Cardiac muscle cell (in vitro differentiated cells and primary cell): Measurements from ENCODE around the gene CTNND2. TPM values are rescaled to one million over a fixed set of nuclear protein-coding genes. Genes with fewer than 3 reads are reported as not detected.

Experiments used
- DNase-seq, 2 donors: peaks; one replicate each; pipeline versions ENCODE4 v3.0.0 to v3.0.0-alpha.2; 2010 to 2017; ENCODE audit warnings: low read depth in 1 of 2, low spot score in 1 of 2
- H3K27ac ChIP-seq: fragments of 200-600 bp; sonication (generic); 2 replicates; pipeline ENCODE4 v1.5.1; 2016
- H3K27me3 ChIP-seq: fragments of 200-600 bp; sonication (generic); 2 replicates; pipeline ENCODE4 v1.6.0; 2016; ENCODE audit warnings: control low read depth
- H3K36me3 ChIP-seq: fragments of 200-600 bp; sonication (generic); 2 replicates; pipeline ENCODE4 v1.5.1; 2016; ENCODE audit warnings: control low read depth
- H3K4me1 ChIP-seq: fragments of 200-600 bp; sonication (generic); 2 replicates; pipeline ENCODE4 v1.8.1; 2017; ENCODE audit warnings: low read depth, mild to moderate bottlenecking, mixed run types
- H3K4me3 ChIP-seq: fragments of 200-600 bp; sonication (generic); 2 replicates; pipeline ENCODE4 v1.5.1; 2016; ENCODE audit warnings: mild to moderate bottlenecking
- H3K9me3 ChIP-seq: fragments of 200-600 bp; sonication (generic); 2 replicates; pipeline ENCODE4 v1.5.1; 2017; ENCODE audit warnings: low read depth, mild to moderate bottlenecking, control low read depth
- polyA plus RNA-seq: library from polyadenylated mRNA; unstranded; fragments of >200 nt; fragmentation: Nextera tagmentation; extraction: Ambion mirVana; gene quantifications from 2 replicates; pipeline ENCODE4 v1.2.1, GENCODE V29; 2016
- total RNA-seq: library from RNA; depleted of rRNA; stranded (reverse); fragments of >200 nt; gene quantifications from 2 replicates; pipeline ENCODE4 v1.2.3, GENCODE V29; 2016
- TF ChIP-seq, protein P1 (sequence below): IDR thresholded peaks from 2 replicates; pipeline ENCODE4 v1.5.1; 2012; ENCODE audit warnings: low read depth, mild to moderate bottlenecking, low read length

The CTNND2 gene
- total and polyA plus RNA-seq, 2 experiments from 2014 or later = 11.0 to 12.7 TPM

DNA sequence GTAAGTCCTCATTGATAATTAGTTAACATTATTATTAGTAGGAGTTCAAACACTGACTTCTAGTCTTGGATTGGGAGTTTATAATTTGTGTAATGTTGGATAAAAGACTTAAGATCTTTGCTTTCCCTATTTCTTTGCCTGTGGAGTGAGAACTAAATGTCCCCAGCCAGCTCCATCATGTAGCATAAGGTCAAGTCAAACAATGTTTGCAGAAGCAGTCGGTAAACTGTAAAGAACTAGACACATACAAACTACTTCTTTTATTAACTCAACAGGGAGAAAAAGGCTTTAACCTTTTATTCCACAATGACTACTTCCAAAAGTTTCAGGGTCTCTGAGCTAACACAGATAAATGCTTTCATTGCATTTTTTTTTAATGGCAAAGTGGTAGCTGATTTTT, 192.3 kb downstream of the CTNND2 start:
- no peak for DNase-seq
- TF ChIP-seq, protein P1, sequence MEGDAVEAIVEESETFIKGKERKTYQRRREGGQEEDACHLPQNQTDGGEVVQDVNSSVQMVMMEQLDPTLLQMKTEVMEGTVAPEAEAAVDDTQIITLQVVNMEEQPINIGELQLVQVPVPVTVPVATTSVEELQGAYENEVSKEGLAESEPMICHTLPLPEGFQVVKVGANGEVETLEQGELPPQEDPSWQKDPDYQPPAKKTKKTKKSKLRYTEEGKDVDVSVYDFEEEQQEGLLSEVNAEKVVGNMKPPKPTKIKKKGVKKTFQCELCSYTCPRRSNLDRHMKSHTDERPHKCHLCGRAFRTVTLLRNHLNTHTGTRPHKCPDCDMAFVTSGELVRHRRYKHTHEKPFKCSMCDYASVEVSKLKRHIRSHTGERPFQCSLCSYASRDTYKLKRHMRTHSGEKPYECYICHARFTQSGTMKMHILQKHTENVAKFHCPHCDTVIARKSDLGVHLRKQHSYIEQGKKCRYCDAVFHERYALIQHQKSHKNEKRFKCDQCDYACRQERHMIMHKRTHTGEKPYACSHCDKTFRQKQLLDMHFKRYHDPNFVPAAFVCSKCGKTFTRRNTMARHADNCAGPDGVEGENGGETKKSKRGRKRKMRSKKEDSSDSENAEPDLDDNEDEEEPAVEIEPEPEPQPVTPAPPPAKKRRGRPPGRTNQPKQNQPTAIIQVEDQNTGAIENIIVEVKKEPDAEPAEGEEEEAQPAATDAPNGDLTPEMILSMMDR = no peak
- no peaks in the 10 kb centered on the region for H3K9me3 ChIP-seq
- no peak overlapping the region for H3K4me3 ChIP-seq
- H3K27ac ChIP-seq = no peak overlapping the region
- no peaks in the 10 kb centered on the region for H3K4me1 ChIP-seq
- no peaks in the 10 kb centered on the region for H3K36me3 ChIP-seq
- H3K27me3 ChIP-seq = no peaks in the 10 kb centered on the region

DNA sequence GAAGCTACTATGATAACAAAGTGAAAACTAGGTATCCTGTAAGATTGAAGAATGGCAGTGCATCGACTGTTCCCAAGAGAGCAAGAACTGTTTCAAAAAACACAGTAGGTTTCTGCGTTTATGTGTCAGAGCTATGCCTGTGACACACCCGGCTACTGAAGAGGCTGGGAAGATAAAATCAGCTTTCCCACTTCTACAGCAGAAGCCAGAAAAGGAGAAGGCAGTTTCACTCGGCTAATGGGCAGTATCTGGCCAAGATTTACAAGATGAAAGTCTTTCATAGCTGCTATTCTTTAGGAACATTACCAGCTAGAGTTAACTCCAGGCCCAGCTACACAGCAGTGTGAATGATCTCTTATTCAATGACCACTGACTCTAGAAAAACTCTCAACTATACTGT, 195.2 kb downstream of the CTNND2 start:
- TF ChIP-seq, protein P1 = no peak
- H3K27me3 ChIP-seq = no peaks in the 10 kb centered on the region
- no peak overlapping the region for H3K4me3 ChIP-seq
- H3K4me1 ChIP-seq = no peaks in the 10 kb centered on the region
- H3K27ac ChIP-seq = no peak overlapping the region
- H3K36me3 ChIP-seq = no peaks in the 10 kb centered on the region
- no peaks in the 10 kb centered on the region for H3K9me3 ChIP-seq
- no peak for DNase-seq

DNA sequence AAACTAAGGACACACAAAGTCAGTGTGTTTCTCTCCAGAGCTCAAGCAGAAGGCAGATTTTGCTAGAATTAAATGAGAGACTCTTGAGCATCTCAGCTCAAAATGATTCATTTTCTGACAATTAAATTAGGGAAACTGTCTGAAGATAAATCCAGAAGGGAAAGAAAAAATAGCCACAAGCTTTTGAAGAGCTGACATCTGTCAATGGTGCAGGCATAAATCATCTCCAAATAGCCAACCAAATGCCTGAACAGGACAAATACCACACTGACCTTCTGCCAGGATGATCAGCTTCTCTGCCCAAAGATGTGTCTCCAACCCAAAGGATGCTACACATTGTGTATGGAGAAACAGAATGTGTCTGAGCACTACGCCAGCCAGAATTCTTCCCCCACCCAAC, 199.3 kb downstream of the CTNND2 start:
- TF ChIP-seq, protein P1 = no peak
- Histone ChIP-seq H3K9me3 (no peaks in the 10 kb centered on the region), H3K4me3 (no peak overlapping the region), H3K27me3 (no peaks in the 10 kb centered on the region), H3K4me1 (no peaks in the 10 kb centered on the region), H3K27ac (no peak overlapping the region), H3K36me3 (no peaks in the 10 kb centered on the region)
- no peak for DNase-seq

DNA sequence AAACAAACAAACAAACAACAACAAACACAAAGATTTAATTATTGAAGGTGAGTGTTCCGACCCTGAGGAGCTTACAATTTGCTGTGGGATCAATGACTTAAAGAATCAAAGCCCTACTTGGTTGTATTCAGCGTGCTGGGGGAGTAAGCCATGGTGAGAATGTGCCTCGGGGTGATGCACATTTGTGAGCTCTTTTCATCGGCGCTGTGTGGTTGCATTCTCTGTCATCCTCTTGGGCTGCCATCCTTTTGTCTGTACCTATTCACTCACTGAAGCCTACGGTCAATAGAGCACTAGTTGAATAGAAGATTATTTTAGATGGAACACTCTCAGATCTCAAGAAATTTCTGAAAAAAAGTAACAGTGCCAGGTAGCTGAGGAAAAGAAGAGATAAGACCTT, 203.9 kb downstream of the CTNND2 start:
- H3K4me3 ChIP-seq = no peak overlapping the region
- H3K27ac ChIP-seq = no peak overlapping the region
- DNase-seq = no peak
- no peaks in the 10 kb centered on the region for H3K36me3 ChIP-seq
- no peaks in the 10 kb centered on the region for H3K4me1 ChIP-seq
- H3K9me3 ChIP-seq = no peaks in the 10 kb centered on the region
- TF ChIP-seq, protein P1 = no peak
- no peaks in the 10 kb centered on the region for H3K27me3 ChIP-seq

DNA sequence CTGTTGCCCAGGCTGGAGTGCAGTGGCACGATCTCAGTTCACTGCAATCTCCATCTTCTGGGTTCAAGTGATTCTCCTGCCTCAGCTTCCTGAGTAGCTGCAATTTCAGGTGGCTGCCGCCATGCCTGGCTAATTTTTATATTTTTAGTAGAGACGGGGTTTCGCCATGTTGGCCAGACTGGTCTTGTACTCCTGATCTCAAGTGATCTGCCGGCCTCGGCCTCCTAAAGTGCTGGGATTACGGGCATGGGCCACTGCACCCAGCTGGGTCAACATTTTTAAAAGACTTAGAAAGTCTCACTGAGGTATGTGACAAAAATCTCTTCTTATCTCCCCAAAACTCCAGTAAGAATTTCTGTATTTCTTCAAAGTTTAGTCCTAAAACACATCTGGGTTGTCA, 211.6 kb downstream of the CTNND2 start:
- no peak for DNase-seq
- Histone ChIP-seq H3K27ac (no peak overlapping the region), H3K27me3 (no peaks in the 10 kb centered on the region), H3K36me3 (no peaks in the 10 kb centered on the region), H3K4me3 (no peak overlapping the region), H3K4me1 (no peaks in the 10 kb centered on the region), H3K9me3 (no peaks in the 10 kb centered on the region)
- TF ChIP-seq, protein P1 = no peak

DNA sequence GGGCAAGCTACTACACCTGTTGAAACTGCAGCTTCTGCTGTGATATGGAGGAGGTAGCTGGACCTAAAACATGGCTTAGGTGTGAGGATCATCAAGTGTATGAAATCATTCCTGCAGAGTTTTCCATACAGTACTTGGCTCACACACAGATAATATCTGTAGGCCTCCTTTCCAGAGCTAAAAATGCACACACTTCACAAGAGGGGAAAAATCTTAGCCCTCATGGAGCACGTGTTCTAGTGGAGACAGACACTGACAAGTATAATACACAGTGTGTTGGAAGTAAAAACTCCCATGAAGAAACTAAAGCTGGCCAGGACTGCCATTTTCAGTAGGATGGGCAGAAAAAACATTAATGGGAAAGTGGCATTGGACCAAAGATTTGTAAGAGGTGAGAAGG, 216.7 kb downstream of the CTNND2 start:
- Histone ChIP-seq H3K27ac (no peak overlapping the region), H3K36me3 (no peaks in the 10 kb centered on the region), H3K4me3 (no peak overlapping the region), H3K9me3 (no peaks in the 10 kb centered on the region), H3K4me1 (no peaks in the 10 kb centered on the region), H3K27me3 (no peaks in the 10 kb centered on the region)
- no peak for DNase-seq
- TF ChIP-seq, protein P1 = no peak
